GM12892 (cell line): ENCODE results near the gene LRMDA.

ENCODE experiments used
- POLR2A ChIP-seq: IDR thresholded peaks from 2 replicates; pipeline ENCODE4 v1.6.1; 2011; ENCODE audit warnings: low read depth, low read length, control low read depth
- POLR2AphosphoS5 ChIP-seq: IDR thresholded peaks from 2 replicates; pipeline ENCODE4 v1.6.1; 2011; ENCODE audit warnings: low read depth, low read length, control low read depth
- TAF1 ChIP-seq: IDR thresholded peaks from 2 replicates; pipeline ENCODE4 v1.6.1; 2011; ENCODE audit warnings: low read depth, mild to moderate bottlenecking, control low read depth, low read length, borderline replicate concordance

DNA sequence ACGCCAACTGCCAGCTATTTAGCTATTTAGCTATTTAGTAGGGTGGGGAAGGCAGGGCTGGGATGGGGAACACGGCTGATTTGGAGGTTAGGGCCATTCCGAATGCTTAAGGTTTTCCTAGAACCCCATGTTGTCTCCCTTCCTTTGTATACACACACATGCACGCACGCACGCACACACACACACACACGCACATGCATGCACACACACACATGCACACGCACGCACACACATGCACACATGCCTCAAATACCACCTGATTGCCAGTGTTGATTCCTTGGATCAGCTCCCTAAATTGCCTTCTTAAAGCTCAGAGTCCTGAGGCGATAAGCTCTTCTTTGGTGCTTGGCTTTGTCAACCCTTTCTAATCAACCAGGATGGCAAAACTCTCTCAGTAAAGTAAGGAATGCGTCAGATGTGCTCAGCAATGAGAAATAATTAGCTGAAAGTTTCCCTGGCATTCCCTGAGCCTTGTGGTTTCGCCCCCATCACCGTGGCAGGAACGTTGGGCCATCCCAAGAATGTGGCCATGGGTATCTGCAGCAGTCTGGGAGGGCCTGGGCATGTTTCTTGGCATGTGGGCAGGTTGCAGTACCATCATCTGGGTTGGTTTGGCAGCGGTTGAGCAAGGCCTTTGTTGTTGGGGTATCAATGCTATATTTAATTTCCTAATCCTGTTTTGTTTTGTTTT lies 305.6 kb downstream of the LRMDA start:
- TF ChIP-seq POLR2AphosphoS5 (no peak), POLR2A (no peak), TAF1 (no peak)
